HL-60 (cell line): ENCODE results near the gene SOX2.

Experiments
- CTCF ChIP-seq: IDR thresholded peaks from one replicate; pipeline ENCODE4 v1.5.1; 2011; ENCODE audit warnings: low read length, control low read depth, inconsistent platforms; ENCODE audit not compliant: insufficient read depth
- GABPA ChIP-seq: IDR thresholded peaks from 2 replicates; pipeline ENCODE4 v1.6.1; 2012; ENCODE audit warnings: low read depth
- POLR2AphosphoS5 ChIP-seq: IDR thresholded peaks from 2 replicates; pipeline ENCODE4 v1.6.1; 2012; ENCODE audit warnings: low read depth
- REST ChIP-seq: IDR thresholded peaks from 2 replicates; pipeline ENCODE4 v1.6.1; 2012; ENCODE audit warnings: low read depth; ENCODE audit not compliant: insufficient replicate concordance
- SPI1 ChIP-seq: IDR thresholded peaks from 2 replicates; pipeline ENCODE4 v1.6.1; 2012; ENCODE audit warnings: low read depth, mild to moderate bottlenecking, borderline replicate concordance

- no peak for TF ChIP-seq CTCF
- TF ChIP-seq POLR2AphosphoS5, result no peak
- no peak for TF ChIP-seq GABPA
- TF ChIP-seq REST, result no peak
- TF ChIP-seq SPI1, result no peak
These were observed 13.5 kb downstream of the SOX2 start for GRCh38 chr3:181725131-181725731.
